GM04504 (cell line): ENCODE data around the gene ELL2.

Source experiments
- DNase-seq: peaks from one replicate; pipeline ENCODE4 v3.0.0-alpha.2; 2012; ENCODE audit warnings: low read depth

ELL2 gene

DNA sequence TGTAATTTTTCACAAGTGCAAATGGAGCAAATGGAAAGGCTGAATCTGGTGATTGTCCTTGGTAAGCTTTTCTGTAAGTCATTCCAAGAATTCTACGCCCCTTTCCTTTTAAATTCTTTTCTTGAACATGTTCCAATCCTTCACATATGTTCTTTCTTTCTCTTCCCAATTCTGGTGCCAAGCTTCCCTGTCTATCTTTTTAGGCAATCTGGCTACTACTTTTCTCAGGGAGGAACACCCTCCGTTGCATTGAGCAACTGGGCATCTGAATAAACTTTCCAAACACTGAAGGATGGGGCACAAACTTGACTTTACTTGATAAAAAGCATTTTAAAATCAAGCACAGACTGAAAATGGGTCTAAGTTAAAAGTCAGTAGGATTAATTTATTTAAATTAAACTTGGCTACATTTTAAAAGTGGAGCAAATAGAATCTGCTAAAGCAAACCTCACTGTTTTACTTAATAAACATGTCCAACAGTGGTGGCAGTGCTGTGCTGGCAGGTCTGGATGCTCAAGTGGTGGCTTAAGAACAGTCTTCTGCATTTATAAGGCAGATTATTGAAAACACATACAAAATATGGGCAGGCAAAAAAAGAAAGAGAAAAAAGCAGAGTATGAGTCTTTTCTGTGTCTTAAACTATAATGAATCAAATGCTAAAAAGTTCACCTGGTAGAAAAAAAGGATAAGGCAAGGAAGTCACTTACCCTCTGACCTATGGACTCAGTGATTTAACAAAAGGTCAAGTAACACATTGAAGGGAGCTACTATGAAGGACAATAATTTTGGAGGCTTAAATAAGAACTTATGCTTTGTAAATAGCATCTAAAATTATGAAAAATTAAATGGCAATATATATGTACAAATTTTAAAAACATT lies 5.4 kb downstream of the ELL2 start:
- no peak for DNase-seq

- no peak for DNase-seq
Observed at GRCh38 chr5:95954716-95955115, 6.9 kb downstream of the ELL2 start.

GRCh38 chr5:95953021-95953702 lies 8.5 kb downstream of the ELL2 start:
- no peak for DNase-seq

GRCh38 chr5:95951916-95952315 lies 9.7 kb downstream of the ELL2 start:
- DNase-seq = no peak

DNA sequence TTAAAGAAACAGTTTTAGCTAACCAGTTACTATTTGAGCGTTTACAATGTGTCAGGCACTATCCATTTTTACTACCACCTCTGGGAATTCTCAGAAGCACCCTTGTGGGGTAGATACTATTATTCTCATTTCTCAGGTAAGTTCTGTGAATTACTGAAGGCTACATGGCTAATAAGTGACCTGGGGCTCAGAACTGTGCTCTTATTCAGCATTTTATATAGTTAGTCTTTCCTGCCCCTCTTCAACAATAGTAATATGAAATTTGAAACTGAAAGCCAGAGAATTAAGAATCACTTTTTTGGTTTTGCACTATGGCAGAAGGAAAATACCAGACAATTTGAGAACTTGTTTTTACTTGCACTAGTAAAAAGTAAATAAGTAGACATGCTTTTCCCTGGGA lies 11.8 kb downstream of the ELL2 start:
- DNase-seq = no peak

DNA sequence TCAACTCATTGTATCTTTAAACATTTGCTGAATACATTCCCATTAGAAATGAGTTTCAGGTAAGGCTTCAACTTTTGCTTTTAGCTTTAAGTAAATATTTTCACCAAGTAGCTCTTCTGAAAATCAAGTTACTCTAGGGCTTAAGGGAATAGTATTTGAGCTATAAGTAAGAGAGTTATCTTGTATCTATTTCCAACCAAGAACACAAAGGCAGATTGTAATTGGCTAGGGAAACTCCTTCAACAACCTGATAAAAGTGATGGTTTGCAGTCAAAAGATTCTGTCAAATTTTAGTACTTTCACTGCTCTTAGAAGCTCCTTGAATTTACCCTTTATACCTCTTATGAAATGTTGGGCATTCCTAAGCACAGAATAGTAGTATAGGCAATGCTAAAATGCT lies 13.0 kb downstream of the ELL2 start:
- no peak for DNase-seq

GRCh38 chr5:95946451-95946850 lies 15.2 kb downstream of the ELL2 start:
- no peak for DNase-seq

GRCh38 chr5:95942968-95943367 lies 18.7 kb downstream of the ELL2 start:
- DNase-seq = no peak

GRCh38 chr5:95942414-95942813 lies 19.2 kb downstream of the ELL2 start:
- no peak for DNase-seq

GRCh38 chr5:95941756-95942155 lies 19.9 kb downstream of the ELL2 start:
- DNase-seq = no peak

DNA sequence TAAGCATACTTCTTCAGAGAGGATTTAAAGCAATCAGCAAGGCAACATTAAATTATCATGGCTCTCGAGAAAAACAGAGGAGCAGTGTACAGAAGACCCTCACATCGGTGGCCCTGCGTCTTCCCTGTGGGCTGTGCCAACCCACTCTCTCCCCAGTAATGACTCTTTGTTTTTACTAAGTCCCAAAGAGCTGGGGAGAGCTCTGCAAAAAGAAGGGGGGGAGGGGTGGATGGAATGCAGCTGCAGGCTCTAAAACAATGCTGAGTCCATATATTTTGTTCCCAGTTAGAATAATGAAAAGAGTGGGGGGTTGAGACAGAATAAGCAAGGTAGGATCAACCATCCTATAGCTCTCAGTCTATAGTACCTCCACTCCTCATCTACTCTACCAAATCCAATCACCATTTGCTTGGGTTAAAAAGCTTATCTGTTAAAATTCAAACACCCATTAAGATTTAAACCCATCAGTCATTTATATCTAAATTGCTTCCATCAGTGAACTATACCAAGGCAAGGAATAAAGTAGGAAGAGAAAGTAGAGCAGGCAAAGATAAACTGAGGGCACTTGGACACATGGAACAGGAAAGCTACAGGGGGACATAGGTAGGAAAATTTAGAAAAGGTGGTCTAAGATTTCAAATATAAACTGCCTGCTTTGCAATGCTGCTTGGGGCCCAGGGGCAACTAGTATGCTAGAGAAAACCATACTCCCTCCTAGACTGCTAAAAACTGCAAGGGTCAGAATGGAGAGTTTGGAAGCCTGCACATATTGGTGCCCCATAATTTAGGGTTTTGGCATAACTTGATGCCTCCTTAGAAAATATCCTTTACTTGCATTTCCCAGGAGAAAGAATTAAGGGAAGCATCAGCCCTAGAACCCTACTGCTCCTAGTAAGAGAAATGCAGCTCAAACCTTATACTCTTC lies 20.6 kb downstream of the ELL2 start:
- DNase-seq = no peak

DNA sequence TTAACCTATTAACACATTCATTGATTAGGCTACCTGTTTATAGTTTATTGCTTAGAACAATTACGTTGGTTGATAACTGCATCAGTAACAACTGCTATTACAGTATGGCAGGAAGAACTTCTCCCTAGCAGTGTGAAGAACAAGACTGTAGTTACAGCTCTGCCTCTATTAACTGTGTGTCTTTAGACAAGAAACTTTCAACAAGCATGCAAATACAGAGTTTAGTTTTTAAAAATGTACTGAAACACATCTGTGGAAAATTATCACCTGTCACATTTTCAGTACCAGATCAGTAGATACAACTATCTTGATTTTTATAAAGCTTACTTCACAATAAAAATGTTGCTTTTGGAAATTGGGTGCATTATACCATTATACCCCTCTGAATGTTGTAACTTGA lies 22.2 kb downstream of the ELL2 start:
- no peak for DNase-seq

GRCh38 chr5:95938766-95939165 lies 22.9 kb downstream of the ELL2 start:
- DNase-seq = no peak

DNA sequence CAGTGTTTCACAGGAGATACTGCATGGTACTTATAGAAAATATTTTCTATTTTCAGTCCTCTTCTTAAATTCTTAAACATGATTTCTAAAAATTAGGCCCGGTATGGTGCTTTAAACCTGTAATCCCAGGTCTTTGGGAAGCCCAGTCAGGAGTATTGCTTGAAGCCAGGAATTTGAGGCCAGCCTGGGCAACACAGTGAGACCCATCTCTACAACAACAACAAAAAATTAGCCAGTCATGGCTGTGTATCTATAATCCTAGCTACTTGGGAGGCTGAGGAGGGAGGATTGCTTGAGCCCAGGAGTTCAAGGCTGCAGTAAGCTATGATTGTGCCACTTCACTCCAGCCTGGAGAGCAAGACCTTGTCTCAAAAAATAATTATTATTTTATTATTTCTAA lies 23.3 kb downstream of the ELL2 start:
- no peak for DNase-seq

DNA sequence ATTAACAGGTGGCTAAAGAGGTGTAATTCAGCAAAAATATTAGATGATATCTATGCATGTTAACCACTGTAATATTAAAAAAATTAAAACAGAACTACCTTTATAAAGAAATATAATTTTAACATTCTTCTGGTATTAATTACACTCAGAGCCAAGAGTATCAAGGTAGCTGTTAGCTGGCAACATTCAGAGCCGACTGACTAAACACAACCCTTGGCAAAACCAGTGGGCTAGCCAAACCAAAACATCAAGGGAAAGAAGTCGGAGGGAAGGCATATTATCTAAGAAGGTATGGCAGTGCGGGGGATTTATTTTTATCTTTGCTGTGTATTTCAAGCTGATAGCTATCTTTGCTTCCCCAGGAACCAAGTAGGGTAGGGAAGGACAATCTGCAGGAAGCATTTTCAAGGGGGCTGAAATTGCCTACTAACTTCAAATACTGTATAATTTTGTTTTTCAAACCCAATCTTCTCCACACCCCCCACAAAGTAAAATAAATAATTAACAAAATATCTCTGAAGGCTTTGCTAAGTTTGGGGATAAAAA lies 24.0 kb downstream of the ELL2 start:
- no peak for DNase-seq

GRCh38 chr5:95936812-95937397 lies 24.7 kb downstream of the ELL2 start:
- no peak for DNase-seq

GRCh38 chr5:95935553-95936100 lies 26.0 kb downstream of the ELL2 start:
- no peak for DNase-seq

DNA sequence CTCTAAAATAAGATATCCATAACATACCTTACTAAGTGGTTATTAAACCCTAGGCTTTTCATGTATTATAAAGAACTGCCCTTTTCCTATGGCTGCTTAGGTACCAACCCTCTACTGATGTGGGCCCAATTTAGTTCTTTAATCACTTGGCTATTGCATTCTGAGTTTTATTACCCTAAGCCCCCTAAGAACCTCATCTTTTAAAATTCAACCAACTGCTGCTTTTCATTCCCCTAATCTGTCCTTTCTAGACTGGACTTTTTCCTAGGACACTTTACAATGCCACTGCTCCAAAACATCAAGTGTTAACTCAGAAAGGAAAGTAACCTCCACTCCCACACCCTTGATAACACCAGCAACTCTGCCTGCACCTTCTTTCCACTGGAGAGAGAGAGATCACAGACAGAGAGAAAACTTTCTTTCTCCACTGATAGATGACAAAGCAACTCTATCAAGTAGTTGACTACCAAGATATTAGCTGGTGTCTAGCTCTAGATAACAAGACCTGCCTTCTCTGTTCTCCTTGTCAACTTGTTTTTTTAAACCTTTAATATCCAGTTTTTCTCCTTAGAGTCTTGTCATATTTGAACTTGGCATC lies 27.3 kb downstream of the ELL2 start:
- no peak for DNase-seq

DNA sequence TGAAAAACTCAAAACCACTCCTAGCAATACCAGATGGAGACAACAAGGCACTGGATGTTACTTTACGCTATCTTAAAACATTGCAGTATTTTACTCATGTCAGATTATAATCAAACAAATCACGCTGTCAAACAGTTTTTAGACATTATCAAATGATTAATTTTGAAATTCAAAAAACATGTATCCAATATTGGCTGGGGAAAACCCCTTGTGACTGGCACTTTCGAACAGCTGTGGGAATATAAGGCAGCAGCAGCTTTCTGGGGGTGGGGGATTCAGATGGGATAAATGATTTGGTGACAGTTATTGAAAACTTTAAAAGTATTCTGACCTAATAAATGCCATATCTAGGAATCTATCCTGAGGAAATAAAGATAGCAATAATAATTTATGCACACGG lies 28.7 kb downstream of the ELL2 start:
- DNase-seq = no peak

GRCh38 chr5:95931079-95931833 lies 30.4 kb downstream of the ELL2 start:
- no peak for DNase-seq
